ENCODE measurements around the gene POLR2E. TPM values are rescaled to one million over a fixed set of nuclear protein-coding genes. Genes with fewer than 3 reads are reported as not detected.

Gene POLR2E
- total and polyA plus RNA-seq, 9 of the 15 experiments (the other 6 are each of a cell fraction or from before 2014, with no cell fraction given) = 3.4 to 413 (median 244) TPM

DNA sequence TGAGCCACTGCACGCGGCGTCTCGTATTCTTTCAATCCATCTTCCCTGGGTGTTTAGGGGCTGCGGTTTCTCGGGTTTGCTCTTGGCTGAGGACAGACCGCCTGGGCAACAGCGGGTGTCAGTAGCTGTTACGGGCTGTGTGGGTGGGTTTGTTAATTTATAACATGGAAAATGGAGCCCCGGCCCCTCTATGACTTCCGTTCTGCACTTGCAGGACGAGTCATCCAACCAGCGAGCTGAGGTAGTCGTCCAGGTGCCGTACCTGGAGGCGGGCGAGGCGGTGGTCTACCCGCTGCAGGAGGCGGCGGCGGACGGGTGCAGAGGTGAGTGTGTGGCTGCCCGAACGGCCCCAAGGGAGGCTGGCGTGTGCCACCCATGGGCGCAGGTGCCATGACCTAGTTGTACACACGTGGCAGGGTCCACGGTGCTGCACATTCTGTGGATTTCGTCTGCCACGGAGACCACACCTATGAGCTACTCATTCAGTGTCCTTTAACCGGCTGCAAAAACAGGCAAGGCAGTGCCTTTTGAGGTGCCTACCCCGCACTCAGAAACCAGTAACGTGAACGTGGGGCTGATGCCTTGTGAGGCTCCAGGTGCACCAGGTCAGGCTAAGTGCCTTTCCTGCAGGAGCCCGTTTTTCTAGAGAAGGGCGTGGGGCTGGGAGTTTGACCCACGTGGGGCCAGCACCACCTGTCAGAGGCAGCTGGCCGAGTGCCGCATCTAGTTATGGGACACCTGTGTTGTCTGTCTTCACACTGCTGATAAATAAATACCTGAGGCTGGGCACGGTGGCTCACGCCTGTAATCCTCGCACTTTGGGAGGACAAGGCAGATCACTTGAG lies 10.9 kb downstream of the POLR2E start:
- no peaks in the 10 kb centered on the region for H4K20me1 ChIP-seq (replicated peaks; ENCODE audit: control insufficient read depth, insufficient read depth, low read length)
- ATAC-seq (no peak), DNase-seq (ENCODE audit: extremely low read depth in 1 of 4, low spot score in 3 of 4) (no peak), FAIRE-seq (no peak)
- CTCF ChIA-PET (ENCODE audit: low intra/inter-chr PET ratio) = no interaction called here
- H3K27me3 ChIP-seq (ENCODE audit: control insufficient read depth in 2 of 2, insufficient read depth in 2 of 2, low read length in 2 of 2) = no peaks in the 10 kb centered on the region
- no peaks in the 10 kb centered on the region for H3K79me2 ChIP-seq (ENCODE audit: control insufficient read depth, insufficient read depth, low read length)
- no TSS peak for BruUV-seq (replicated peaks)
- peaks cover 3% of the 10 kb centered on the region for H3K9me1 ChIP-seq (ENCODE audit: control insufficient read depth, insufficient read depth, low read length)
- H3K36me3 ChIP-seq (ENCODE audit: control insufficient read depth, insufficient read depth, low read length) = peaks cover 51% of the 10 kb centered on the region; the same call in 2 of the 3 replicates
- no peak overlapping the region for H3K4me3 ChIP-seq
- intact Hi-C loops (cut with micrococcal nuclease) (loop anchor here (5.0 kb wide), 1 partner anchor 42 kb away; the partner anchor contains the start of gene ABCA7), in situ Hi-C loops (cut with MboI) (no loop called here)
- H3K4me1 ChIP-seq (replicated peaks in 1 of 2; ENCODE audit: control insufficient read depth in 2 of 2, insufficient read depth in 2 of 2, low read length in 2 of 2) = peaks cover 6 to 83% of the 10 kb centered on the region in 2 experiments
- WGBS (ENCODE audit: insufficient coverage, low coverage, missing lambda C conversion rate) = 90% methylated on average over 42 of the region's 43 CpGs
- H3K9ac ChIP-seq (ENCODE audit: insufficient read depth in 1 of 2, low read depth in 2 of 2, low read length in 2 of 2) = no peak overlapping the region
- no peak overlapping the region for H3K27ac ChIP-seq (ENCODE audit: extremely low read depth, low read depth, low read length)
- no peak overlapping the region for H2AFZ ChIP-seq (ENCODE audit: low read depth, low read length)
- POLR2A ChIA-PET = interaction anchor here (1.0 to 5.3 kb wide), 6 partner anchors 9 to 353 kb away, joined by 3 to 45 read pairs (median 6); partner anchors contain the start of genes GPX4 and POLR2E
- H3K4me2 ChIP-seq (ENCODE audit: insufficient read depth, low read length) = no peak overlapping the region
- H3K9me3 ChIP-seq (replicated peaks; ENCODE audit: control insufficient read depth, insufficient read depth, low read depth, low read length) = no peaks in the 10 kb centered on the region
- TF ChIP-seq ZNF707 (CRISPR knock-in tag; conservative IDR thresholded peaks at IDR 0.05) (no peak), EZH2 (IDR thresholded peaks at IDR 0.05; ENCODE audit: borderline replicate concordance, low read depth, low read length) (no peak), RBFOX2 (IDR thresholded peaks at IDR 0.05; ENCODE audit: low read depth, low read length) (0 out of 2 replicates have a peak, but pooled peaks have one; percentile 38), POLR2G (IDR thresholded peaks at IDR 0.05; ENCODE audit: low read depth, low read length) (peak; percentile 73; the same call in 1 of the 2 replicates), RFX5 (IDR thresholded peaks at IDR 0.05; ENCODE audit: low read depth, low read length) (no peak), MCM7 (IDR thresholded peaks at IDR 0.05) (no peak), SUPT5H (IDR thresholded peaks at IDR 0.05) (0 out of 2 replicates have a peak, but pooled peaks have one; percentile 20)
- TF ChIP-seq, protein P1, sequence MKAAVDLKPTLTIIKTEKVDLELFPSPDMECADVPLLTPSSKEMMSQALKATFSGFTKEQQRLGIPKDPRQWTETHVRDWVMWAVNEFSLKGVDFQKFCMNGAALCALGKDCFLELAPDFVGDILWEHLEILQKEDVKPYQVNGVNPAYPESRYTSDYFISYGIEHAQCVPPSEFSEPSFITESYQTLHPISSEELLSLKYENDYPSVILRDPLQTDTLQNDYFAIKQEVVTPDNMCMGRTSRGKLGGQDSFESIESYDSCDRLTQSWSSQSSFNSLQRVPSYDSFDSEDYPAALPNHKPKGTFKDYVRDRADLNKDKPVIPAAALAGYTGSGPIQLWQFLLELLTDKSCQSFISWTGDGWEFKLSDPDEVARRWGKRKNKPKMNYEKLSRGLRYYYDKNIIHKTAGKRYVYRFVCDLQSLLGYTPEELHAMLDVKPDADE (conservative IDR thresholded peaks at IDR 0.05; ENCODE audit: control insufficient read depth, low read depth, low read length) = no peak
- TF ChIP-seq, protein P2, sequence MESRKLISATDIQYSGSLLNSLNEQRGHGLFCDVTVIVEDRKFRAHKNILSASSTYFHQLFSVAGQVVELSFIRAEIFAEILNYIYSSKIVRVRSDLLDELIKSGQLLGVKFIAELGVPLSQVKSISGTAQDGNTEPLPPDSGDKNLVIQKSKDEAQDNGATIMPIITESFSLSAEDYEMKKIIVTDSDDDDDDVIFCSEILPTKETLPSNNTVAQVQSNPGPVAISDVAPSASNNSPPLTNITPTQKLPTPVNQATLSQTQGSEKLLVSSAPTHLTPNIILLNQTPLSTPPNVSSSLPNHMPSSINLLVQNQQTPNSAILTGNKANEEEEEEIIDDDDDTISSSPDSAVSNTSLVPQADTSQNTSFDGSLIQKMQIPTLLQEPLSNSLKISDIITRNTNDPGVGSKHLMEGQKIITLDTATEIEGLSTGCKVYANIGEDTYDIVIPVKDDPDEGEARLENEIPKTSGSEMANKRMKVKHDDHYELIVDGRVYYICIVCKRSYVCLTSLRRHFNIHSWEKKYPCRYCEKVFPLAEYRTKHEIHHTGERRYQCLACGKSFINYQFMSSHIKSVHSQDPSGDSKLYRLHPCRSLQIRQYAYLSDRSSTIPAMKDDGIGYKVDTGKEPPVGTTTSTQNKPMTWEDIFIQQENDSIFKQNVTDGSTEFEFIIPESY (CRISPR knock-in tag; IDR thresholded peaks at IDR 0.05) = 0 out of 2 replicates have a peak, but pooled peaks have one; percentile 37
- TF ChIP-seq, protein P3, sequence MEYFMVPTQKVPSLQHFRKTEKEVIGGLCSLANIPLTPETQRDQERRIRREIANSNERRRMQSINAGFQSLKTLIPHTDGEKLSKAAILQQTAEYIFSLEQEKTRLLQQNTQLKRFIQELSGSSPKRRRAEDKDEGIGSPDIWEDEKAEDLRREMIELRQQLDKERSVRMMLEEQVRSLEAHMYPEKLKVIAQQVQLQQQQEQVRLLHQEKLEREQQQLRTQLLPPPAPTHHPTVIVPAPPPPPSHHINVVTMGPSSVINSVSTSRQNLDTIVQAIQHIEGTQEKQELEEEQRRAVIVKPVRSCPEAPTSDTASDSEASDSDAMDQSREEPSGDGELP (CRISPR knock-in tag; IDR thresholded peaks at IDR 0.05; ENCODE audit: borderline replicate concordance) = 0 out of 2 replicates have a peak, but pooled peaks have one; percentile 15

All from K562 (cell line).